ENCODE data around the gene PADI6.
A peak's percentile ranks its signal among the peaks of the same experiment; 100 is the strongest.

PADI6 gene

DNA sequence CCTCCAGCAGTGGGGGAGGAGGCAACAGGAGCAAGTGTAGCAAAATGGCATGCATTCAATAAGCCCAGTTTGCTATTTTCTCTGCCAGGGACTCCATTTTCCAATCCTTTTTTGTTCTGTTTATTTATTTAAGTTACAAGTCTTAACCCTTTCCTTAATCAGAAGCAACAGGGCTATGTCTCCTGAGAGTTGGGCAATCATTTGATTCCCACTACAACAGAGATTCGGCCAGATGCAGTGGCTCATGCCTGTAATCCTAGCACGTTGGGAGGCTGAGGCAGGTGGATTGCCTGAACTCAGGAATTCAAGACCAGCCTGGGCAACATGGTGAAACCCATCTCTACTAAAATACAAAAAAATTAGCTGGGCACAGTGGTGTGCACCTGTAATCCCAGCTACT, 42.0 kb downstream of the PADI6 start:
- TF ChIP-seq, protein P1, sequence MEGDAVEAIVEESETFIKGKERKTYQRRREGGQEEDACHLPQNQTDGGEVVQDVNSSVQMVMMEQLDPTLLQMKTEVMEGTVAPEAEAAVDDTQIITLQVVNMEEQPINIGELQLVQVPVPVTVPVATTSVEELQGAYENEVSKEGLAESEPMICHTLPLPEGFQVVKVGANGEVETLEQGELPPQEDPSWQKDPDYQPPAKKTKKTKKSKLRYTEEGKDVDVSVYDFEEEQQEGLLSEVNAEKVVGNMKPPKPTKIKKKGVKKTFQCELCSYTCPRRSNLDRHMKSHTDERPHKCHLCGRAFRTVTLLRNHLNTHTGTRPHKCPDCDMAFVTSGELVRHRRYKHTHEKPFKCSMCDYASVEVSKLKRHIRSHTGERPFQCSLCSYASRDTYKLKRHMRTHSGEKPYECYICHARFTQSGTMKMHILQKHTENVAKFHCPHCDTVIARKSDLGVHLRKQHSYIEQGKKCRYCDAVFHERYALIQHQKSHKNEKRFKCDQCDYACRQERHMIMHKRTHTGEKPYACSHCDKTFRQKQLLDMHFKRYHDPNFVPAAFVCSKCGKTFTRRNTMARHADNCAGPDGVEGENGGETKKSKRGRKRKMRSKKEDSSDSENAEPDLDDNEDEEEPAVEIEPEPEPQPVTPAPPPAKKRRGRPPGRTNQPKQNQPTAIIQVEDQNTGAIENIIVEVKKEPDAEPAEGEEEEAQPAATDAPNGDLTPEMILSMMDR (conservative IDR thresholded peaks at IDR 0.05), result no peak
- no peak for TF ChIP-seq ZFX (IDR thresholded peaks at IDR 0.05)
- H3K27ac ChIP-seq, result no peak overlapping the region

DNA sequence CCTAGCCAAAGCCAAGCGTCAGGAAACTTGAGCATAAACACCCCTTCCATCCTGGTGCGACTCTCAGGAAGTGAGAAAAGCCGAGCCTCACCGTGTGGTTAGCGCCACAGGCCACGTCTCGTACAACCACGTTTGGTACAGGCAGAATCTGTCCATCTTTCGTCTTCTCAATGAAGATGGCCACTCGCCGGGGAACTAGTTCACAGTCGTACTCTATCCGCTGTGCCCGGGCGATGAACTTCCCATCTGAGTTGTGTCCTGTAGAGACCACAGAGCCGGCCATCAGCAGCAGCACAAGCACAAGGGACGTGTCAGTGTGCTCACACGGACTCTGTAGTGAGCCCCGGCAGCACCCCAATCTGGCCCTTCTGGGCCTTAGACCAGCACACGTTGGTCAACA, 44.4 kb downstream of the PADI6 start:
- no peak overlapping the region for H3K27ac ChIP-seq
- TF ChIP-seq ZFX (IDR thresholded peaks at IDR 0.05), result no peak
- TF ChIP-seq, protein P1 (conservative IDR thresholded peaks at IDR 0.05), result no peak

DNA sequence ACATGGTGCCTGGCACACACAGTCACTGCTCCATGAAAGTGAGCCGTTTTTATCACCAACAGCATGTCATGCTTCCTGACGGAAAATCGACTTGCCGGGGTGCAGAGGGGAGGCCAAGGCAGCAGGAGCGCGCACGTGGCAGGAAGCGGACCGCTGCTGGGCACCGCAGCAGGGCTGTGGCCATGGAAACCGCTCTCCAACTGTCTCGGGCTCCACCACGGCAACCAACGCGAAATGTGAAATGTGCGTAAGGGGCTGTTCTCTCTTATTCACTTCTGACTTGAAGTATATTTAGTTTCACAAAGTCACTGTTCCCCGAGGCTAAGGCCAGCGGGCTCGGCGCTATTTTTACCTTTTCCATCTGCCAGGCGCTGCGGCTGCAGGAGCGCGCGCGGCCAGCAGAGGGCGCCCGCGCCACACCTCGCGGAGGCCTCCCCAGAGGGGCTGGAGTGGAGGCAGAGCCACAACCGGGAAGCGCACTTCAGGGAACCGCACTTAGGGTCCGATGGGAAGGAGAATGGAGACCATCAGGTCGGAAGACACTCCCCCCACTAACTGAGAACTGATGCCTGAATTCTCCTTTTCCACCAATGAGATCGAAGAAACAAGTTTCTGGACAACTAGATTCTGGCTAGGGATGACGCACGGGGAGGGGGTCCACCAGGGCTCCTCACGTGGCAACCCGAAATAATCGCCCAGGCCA, 47.8 kb downstream of the PADI6 start:
- no peak overlapping the region for H3K27ac ChIP-seq
- TF ChIP-seq, protein P1 (conservative IDR thresholded peaks at IDR 0.05), result peak; percentile 78
- TF ChIP-seq ZFX (IDR thresholded peaks at IDR 0.05), result no peak

DNA sequence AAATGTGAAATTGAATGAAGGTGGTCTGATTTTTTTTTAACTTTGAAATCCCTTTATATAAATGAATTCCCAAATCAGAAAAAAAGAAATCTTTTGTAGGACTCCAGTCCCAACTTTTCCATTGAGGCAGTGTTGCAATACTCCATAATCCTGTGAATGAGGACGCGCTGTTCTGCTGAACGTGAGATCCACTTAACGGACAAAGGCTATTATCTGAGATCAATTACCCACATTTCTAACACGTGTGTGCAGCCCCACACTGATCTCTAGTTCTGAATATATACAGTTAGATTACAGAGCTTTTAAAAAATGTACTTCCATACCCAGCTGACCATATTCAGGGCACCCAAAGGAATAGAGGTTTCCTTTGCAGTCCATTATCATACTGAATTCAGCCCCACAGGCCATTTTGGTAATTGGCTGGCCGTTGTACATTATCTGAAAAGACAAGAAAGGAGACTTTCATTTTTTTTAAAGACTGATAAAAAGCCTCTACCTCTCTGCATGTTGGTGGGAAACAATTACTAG, 48.5 kb downstream of the PADI6 start:
- TF ChIP-seq, protein P1 (conservative IDR thresholded peaks at IDR 0.05), result no peak
- H3K27ac ChIP-seq, result no peak overlapping the region

DNA sequence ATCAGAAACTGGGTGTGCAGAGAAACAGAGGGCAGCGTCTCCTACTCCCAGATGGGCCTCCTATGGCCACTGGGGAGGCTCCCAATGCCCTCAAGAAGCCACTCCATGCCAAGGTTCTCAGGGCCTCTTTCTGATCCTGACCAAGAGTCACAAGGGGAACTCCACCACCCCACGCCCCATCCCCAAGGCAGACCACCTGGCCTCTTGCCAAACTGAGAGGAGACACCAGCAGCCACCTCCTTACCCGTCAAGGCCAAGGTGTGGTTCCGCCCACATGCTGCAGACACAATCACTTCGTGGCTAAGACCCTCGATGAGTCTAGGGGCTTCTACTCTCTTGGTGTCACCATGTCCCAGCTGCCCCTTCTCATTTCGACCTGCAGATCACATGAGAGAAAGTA, 50.5 kb downstream of the PADI6 start:
- H3K27ac ChIP-seq, result no peak overlapping the region
- no peak for TF ChIP-seq ZFX (IDR thresholded peaks at IDR 0.05)
- TF ChIP-seq, protein P1 (conservative IDR thresholded peaks at IDR 0.05), result no peak

DNA sequence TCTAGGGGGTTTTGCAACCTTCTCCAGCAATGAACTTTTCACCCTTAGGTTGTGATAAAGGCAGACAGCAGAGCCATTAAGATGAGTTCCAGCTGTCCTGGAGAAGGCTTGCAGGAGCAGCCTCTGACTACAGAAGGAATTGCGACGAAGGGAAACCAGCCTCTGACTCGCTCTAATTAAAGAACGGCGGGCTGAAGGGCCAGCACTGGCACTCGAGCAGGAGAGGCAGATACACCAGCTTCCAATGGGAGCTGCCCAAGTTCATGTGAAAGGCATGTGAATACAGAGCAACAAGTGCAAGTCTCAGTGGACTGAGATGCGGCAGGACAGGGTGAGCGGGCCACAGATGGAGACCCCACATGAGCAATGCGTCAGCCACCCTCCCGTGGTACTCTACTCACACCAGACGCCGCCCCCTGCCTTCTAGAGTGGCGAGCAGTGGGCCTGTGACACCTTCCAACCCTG, 51.8 kb downstream of the PADI6 start:
- H3K27ac ChIP-seq, result no peak overlapping the region
- TF ChIP-seq ZFX (IDR thresholded peaks at IDR 0.05), result no peak
- TF ChIP-seq, protein P1 (conservative IDR thresholded peaks at IDR 0.05), result no peak

DNA sequence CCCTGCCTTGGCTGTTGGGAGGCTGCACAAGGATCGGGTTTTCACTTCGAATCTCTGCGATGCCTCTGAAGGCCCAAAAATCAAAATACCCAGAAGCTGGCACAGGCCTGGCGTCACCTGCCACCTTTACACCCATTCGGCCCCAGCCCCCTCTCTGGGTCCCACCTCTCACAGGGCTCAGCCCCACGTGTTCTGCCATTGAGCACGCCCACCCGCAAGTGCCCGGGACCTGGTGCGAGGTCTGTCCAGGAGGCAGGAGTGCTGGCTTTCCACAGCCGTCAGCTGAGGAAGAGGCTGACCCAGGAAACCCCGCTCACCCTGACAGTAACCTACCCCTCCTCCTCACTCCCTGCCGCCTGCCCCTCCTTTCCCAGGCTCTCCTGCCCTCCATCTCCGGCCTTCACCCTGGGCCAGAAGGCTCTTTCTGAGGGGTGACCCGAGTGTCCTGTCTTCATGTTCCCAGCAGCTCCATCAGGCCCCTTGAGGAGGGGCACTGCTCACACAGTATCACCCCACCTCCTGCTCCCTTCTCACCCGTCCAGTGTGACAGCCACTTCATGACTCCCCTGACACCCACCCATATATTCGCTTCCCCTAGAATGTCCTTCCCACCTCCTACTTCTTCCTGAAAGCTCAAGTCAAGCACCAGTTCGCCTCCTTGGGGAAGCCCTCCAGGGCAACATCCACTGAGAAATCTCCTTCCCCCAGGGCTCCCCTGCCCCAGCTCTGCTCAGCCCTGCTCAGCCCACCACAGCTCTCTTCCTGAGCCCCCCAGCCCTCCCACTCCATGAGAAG, 54.0 kb downstream of the PADI6 start:
- H3K27ac ChIP-seq, result no peak overlapping the region
- TF ChIP-seq ZFX (IDR thresholded peaks at IDR 0.05), result no peak
- TF ChIP-seq, protein P1 (conservative IDR thresholded peaks at IDR 0.05), result no peak

Data from C4-2B (cell line).